IPS-20b (cell line): ENCODE data around the gene AGAP5.

Experiments used
- H3K27ac ChIP-seq: one replicate; pipeline ENCODE4 v1.5.1; 2013; ENCODE audit warnings: low read length
- H3K27me3 ChIP-seq: 2 replicates; pipeline ENCODE4 v1.6.1; 2013; ENCODE audit warnings: mild to moderate bottlenecking, low read length, inconsistent platforms; ENCODE audit not compliant: insufficient read depth
- H3K36me3 ChIP-seq: 2 replicates; pipeline ENCODE4 v1.6.1; 2013; ENCODE audit warnings: low read depth, mild to moderate bottlenecking, inconsistent platforms, low read length, moderate library complexity; ENCODE audit not compliant: insufficient read depth
- H3K4me1 ChIP-seq: 2 replicates; pipeline ENCODE4 v1.6.1; 2013; ENCODE audit warnings: mild to moderate bottlenecking, control low read depth, inconsistent platforms, low read length, moderate library complexity; ENCODE audit not compliant: insufficient read depth
- H3K4me3 ChIP-seq: 2 replicates; pipeline ENCODE4 v1.5.1; 2013; ENCODE audit warnings: mild to moderate bottlenecking, low read length, inconsistent platforms
- H3K9ac ChIP-seq: 2 replicates; pipeline ENCODE4 v1.6.1; 2013; ENCODE audit warnings: low read depth, mild to moderate bottlenecking, inconsistent platforms, low read length, moderate library complexity
- H3K9me3 ChIP-seq: 2 replicates; pipeline ENCODE4 v1.6.1; 2013; ENCODE audit warnings: mild to moderate bottlenecking, low read depth, low read length, inconsistent platforms; ENCODE audit not compliant: insufficient read depth

The AGAP5 gene

DNA sequence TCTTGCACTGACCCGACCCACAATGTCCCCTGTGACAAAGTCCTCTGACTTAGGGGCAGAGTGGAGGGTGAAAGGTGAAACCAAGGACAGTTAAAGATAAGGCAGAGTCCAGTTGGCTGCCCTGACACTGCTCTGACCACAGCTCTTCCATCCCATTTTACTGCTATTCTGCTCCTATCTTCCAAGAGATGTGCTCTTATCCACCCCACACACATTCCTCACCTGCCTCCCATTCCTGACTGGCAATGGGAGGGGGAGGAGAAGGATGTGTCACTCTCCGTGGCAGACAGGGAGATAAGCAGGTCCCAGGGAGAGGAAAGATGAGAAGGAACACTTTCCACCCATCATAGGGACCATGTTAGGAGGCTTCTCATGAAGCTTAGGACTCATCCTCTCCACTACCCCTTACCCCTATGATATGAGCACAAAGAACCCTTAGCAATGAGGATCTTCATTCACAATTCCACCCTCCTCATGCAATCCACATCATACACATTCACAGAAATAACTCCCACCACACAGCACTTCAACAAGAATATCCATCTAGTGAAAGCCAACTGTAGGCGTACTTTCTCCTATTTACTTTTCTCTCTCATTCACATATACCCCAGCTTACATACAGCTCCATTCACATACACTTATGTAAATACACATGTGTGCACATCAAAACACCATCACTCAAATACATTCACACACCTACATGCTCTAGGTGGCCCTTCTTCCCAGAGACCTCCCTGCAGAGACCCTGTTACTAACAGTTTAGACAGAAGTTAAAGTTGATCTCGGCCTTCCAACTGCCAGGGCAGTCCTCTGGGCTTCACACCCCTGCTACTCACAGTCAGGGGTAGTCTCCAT, 48.7 kb downstream of the AGAP5 start:
- H3K27me3 ChIP-seq = no peaks in the 10 kb centered on the region
- H3K9me3 ChIP-seq = no peaks in the 10 kb centered on the region
- no peak overlapping the region for H3K9ac ChIP-seq
- peaks cover 5% of the 10 kb centered on the region for H3K4me1 ChIP-seq
- H3K4me3 ChIP-seq = no peak overlapping the region
- H3K36me3 ChIP-seq = no peaks in the 10 kb centered on the region
- H3K27ac ChIP-seq = no peak overlapping the region

DNA sequence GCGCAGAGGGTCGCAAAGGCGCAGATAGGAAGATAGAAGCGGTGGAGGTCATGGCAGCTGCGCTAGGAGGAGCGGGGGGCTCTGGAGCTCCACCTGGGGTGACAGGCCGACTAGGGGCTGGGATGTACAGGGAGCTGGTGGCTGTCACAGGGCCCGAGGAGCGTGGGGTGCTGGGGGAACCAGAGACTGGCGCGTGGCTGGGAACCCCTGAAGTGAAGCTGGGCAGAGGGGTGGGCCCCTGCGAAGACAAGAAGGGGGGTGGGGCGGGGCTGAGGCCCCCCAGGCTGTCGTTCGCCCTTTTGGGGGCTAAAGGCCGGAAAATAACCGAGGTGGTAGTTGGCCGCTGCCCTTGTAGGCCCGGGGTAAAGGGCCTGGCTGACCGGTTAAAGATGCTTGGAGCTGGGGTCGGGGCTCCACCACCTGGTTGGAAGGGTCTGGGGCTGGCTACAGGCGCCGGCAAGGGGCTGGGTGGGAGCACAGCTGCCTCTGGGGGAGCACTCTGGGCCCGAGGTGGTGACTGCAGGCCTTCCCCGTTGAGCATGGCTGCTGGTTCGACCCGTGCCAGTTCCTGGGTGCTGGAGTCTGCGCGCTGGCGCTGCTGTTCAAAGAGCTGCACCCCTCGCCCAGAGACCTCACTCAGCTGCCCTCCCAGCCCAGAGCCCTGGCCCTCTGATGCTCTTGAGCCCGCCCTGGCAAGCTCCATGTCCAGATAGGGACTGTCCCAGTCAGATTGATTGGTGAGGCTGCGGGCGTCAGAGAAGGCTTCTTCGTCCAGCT, 49.8 kb downstream of the AGAP5 start:
- H3K27ac ChIP-seq = no peak overlapping the region
- peak overlapping the region; percentile 62; the same call in 1 of the 2 replicates for H3K9ac ChIP-seq
- peak overlapping the region; percentile 72; the same call in 1 of the 2 replicates for H3K4me3 ChIP-seq

DNA sequence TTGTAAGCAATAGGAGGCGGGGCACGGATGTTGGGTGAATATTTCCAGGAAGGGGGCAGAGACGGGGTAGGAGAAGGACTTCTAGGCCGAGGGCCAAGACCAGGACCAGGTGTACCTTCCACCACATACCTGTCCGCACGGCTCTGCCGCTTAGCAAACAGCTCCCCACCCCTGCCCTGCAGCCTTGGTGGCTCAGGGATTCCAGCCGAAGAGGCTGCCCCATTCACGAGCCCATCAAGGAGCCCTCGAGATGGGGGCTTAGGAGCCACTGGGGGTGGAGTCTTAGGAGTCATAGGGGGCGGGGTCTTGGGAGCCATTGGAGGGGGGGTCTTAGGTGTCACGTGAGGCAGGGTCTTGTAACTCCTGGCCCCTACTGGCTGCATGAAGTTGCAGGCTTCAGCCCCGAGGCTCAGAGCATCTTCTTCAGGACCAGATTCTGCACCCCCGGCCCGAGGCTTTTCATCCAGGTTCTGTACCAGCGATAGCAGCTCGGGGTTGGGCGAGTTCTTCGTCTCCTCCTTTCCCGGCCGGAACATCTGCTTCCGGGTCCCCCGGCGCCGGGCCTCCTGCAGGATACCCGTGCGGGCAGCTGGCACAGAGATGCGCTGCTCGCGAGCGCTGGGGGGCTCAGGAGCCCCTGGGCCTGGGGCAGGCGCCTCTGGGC, 50.6 kb downstream of the AGAP5 start:
- H3K9ac ChIP-seq = peak overlapping the region; percentile 62; the same call in 1 of the 2 replicates
- H3K27ac ChIP-seq = no peak overlapping the region
- H3K27me3 ChIP-seq = no peaks in the 10 kb centered on the region
- peaks cover 5% of the 10 kb centered on the region for H3K4me1 ChIP-seq
- H3K4me3 ChIP-seq = peak overlapping the region; percentile 72
- no peaks in the 10 kb centered on the region for H3K36me3 ChIP-seq
- no peaks in the 10 kb centered on the region for H3K9me3 ChIP-seq

More for the DNA sequence above, 49.8 kb downstream of the AGAP5 start:
- Histone ChIP-seq H3K4me1 (peaks cover 5% of the 10 kb centered on the region), H3K27me3 (no peaks in the 10 kb centered on the region), H3K36me3 (no peaks in the 10 kb centered on the region), H3K9me3 (no peaks in the 10 kb centered on the region)

DNA sequence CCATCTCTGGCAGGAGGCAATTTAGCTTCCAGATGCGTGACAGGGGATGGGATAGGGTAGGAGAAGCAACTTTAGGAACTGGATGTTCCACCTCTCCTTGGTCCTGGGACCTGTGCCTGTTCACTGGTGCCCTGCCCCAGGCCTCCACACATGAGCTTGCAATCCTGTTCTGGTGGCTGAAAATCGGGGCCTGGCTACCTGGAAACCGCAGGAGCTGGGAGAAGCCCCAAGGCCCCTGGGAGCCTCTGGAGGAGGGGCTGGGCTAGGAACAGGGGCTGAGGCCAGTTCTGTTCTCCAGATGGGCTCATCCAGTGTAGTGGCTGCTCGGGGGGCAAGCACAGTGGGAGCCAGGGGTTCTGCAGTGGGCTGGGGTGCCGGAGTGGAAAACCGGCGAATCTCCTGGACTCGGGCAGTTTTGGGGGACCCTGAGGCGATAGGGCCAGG, 51.3 kb downstream of the AGAP5 start:
- Histone ChIP-seq H3K27me3 (no peaks in the 10 kb centered on the region), H3K36me3 (no peaks in the 10 kb centered on the region), H3K4me3 (peak overlapping the region; percentile 72; the same call in 1 of the 2 replicates), H3K4me1 (peaks cover 5% of the 10 kb centered on the region), H3K27ac (no peak overlapping the region), H3K9me3 (no peaks in the 10 kb centered on the region), H3K9ac (peak overlapping the region; percentile 62; the same call in 1 of the 2 replicates)

DNA sequence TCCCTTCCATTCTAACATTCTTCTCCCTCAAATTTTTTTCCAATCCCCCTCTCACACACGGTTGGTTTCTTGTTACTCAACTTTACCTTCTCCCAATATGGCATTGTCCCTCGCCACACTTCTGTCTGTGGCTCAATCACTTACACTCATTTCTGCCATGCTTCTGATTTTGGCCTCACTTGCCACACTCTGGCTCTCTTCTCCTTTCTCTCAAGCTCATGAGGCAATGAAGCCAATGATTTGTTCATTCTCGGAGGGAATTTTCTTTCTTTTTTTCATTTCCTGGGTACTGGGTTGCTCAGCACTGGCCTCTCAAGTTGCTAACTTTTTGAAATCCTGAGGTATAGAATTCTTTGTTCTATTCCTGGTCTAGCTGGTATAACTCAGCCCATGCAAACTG, 52.7 kb downstream of the AGAP5 start:
- Histone ChIP-seq H3K27ac (no peak overlapping the region), H3K4me1 (peaks cover 5% of the 10 kb centered on the region), H3K9ac (no peak overlapping the region)

DNA sequence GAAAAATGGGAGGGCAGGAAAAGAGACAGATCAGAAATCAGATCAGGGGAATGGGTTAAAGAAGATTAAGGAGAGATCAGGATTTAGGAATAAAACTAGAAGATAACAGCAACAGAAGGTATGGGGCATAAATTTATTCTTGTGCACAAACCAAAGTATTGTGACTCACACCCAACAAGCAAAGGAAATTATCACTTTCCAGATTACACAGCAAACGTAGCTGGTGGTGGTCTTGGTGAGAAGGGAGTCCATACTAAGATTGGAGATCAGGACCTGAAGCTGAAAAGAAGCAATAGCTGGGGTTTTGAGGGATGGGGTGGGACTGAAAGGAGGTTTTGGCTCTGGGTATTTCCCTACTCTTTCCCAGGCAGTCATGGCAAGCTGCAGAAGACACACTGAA, 53.1 kb downstream of the AGAP5 start:
- Histone ChIP-seq H3K27me3 (no peaks in the 10 kb centered on the region), H3K36me3 (no peaks in the 10 kb centered on the region), H3K4me1 (peaks cover 5% of the 10 kb centered on the region), H3K4me3 (no peak overlapping the region), H3K9ac (no peak overlapping the region), H3K9me3 (no peaks in the 10 kb centered on the region), H3K27ac (no peak overlapping the region)

More for the DNA sequence above, 52.7 kb downstream of the AGAP5 start:
- H3K4me3 ChIP-seq = no peak overlapping the region
- H3K27me3 ChIP-seq = no peaks in the 10 kb centered on the region
- H3K9me3 ChIP-seq = no peaks in the 10 kb centered on the region
- H3K36me3 ChIP-seq = no peaks in the 10 kb centered on the region

DNA sequence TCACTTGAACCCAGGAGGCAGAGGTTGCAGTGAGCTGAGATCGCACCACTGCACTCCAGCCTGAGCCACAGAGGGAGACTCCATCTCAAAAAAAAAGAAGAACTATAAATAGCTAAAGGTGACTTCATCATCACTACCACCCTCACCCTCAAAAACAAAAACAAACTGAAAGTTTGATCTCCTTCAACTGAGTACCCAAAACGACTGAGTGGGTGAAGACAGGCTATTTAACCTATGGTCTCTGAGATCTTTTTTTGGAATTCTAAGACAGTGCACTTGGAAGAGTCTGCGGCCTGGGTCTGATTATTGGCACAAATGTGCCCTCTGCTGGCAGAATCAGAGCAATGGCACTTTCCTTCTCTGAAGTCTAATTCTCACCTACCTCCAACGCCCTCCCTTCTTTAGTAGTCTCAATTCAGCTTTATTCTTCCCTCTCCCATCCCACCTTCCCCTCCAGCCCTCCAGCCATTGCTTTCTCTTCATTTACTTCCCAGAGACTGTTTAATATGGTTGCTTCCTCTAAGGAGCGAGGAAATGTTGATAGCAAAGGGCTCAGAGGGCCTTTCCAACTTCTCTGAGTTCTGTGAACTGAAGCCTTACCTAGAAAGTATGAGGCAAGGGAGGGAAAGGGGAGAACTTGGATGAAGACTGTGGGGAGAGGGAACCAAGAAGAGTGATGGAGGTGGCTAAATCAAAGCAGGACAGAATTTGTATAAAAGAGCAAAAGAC, 53.7 kb downstream of the AGAP5 start:
- Histone ChIP-seq H3K9me3 (no peaks in the 10 kb centered on the region), H3K4me1 (peaks cover 5% of the 10 kb centered on the region), H3K9ac (no peak overlapping the region), H3K36me3 (no peaks in the 10 kb centered on the region), H3K4me3 (no peak overlapping the region), H3K27me3 (no peaks in the 10 kb centered on the region), H3K27ac (no peak overlapping the region)

DNA sequence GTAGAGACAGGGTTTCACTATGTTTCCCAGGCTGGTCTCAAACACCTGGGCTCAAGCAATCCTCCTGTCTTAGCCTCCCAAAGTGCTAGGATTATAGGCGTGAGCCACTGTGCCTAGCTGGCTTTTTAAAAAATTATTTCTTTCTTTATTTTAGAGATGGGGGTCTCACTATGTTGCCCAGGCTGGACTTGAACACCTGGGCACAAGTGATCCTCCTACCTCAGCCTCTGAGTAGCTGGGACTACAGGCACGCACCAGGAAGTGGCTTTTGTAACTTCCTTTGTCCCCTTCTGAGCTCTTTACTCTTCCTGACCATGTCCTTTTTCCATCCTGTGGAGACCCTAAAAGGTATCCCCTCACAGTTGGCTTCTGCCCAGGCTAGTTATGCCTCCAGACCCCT, 54.5 kb downstream of the AGAP5 start:
- Histone ChIP-seq H3K4me3 (no peak overlapping the region), H3K27me3 (no peaks in the 10 kb centered on the region), H3K4me1 (peaks cover 5% of the 10 kb centered on the region; the same call in 1 of the 2 replicates), H3K9ac (no peak overlapping the region), H3K27ac (no peak overlapping the region), H3K36me3 (no peaks in the 10 kb centered on the region), H3K9me3 (no peaks in the 10 kb centered on the region)

DNA sequence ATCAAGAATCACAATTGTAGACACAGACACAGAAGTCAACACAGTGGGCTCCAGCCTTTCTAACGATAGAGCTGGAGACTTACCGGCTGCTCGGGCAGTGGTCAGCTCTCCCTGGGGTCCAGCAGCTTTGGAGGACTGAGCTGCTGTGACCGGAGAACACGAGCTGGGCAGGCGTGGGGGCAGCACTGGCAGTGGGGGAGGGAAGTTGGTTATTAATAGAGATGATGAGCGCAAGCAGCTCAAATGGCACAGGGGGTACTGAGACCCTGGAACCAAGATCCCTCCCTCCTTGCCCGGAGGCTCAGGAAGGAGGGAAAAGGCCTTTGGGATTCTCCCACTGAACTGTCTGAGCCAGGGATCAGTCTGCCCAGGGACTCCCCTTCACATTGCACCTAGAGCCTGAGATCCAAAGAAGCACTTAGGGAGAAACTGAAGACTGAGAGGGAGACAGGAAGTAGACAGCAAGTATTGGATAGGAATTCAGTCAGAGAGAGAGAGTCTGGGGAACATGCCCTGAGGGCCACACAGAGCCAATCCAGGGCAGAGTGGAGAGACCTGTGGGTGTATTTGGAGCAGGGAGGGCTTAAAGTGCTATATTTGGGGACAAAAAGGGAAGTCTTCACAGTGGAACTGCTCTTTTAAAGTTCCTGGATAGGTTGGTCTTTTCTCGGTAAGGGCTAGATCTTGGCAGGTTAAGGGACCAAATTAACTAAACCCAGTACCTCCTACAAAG, 56.4 kb downstream of the AGAP5 start, which contains the start of gene MYOZ1:
Gene MYOZ1 (minus strand): TSS at position 147 of the 733 bp plus-strand sequence. CDS start 1,457 bp downstream, outside the sequence.
- Histone ChIP-seq H3K27ac (no peak within 1 kb of the TSS), H3K27me3 (no peaks in the 10 kb centered on the region), H3K9me3 (no peaks in the 10 kb centered on the region), H3K9ac (no peak within 1 kb of the TSS), H3K4me1 (peaks cover 2% of the 10 kb centered on the region; the same call in 1 of the 2 replicates), H3K4me3 (no peak within 1 kb of the TSS), H3K36me3 (no peaks in the 10 kb centered on the region)

DNA sequence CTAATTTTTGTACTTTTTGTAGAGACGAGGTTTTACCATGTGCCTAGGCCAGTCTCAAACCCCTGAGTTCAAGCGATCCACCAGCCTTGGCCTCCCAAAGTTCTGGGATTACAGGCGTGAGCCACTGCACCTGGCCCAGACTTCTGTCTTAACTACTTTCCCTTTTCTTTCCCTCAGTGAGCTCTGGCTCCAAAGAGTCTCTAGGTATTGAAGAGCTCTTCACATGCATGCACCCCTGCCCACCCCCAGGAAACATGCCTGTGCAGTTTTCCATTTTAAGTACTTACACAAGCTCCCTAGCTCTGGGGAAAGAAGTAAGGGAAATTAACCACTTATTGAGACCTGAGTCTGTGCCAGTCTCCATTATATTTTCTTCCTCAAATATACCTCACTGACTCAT, 58.6 kb downstream of the AGAP5 start:
- Histone ChIP-seq H3K36me3 (no peaks in the 10 kb centered on the region), H3K9me3 (no peaks in the 10 kb centered on the region)

More for the DNA sequence above, 58.6 kb downstream of the AGAP5 start:
- Histone ChIP-seq H3K4me3 (no peak overlapping the region), H3K9ac (no peak overlapping the region), H3K27ac (no peak overlapping the region), H3K27me3 (no peaks in the 10 kb centered on the region), H3K4me1 (no peaks in the 10 kb centered on the region)
